SK-N-SH (cell line): ENCODE data around the gene CA12. TPM values are rescaled to one million over a fixed set of nuclear protein-coding genes. Genes with fewer than 3 reads are reported as not detected.

Source experiments
- CTCF ChIA-PET: fragments of 300-600, 350-600 bp; formaldehyde crosslinking; extraction: SDS; loops from one replicate; lab custom pipeline; 2021; lab: Yijun Ruan, JAX
- POLR2A ChIA-PET: fragments of 350-600 bp; sonication (Branson Sonifier 250); formaldehyde crosslinking; extraction: SDS; loops from one replicate; lab custom pipeline; 2020; ENCODE audit warnings: antibody characterized with exemption, inconsistent platforms; lab: Yijun Ruan, JAX
- DNase-seq: peaks from one replicate; pipeline ENCODE4 v3.0.0; 2012
- H2AFZ ChIP-seq: fragments of 200-600 bp; sonication (generic); 2 replicates; pipeline ENCODE4 v1.8.1; 2016; ENCODE audit warnings: antibody characterized with exemption, mild to moderate bottlenecking, low read depth
- H3F3A ChIP-seq: fragments of 200-600 bp; sonication (generic); replicated peaks from 2 replicates; pipeline ENCODE3; 2016; ENCODE audit warnings: antibody characterized with exemption, mild to moderate bottlenecking; ENCODE audit not compliant: insufficient read depth
- H3K27ac ChIP-seq, 2 experiments: fragments of 200-500 bp in 1 of 2; fragments of 200-600 bp in 1 of 2; sonication (Bioruptor generic) in 1 of 2; sonication (generic), shearing (Covaris generic) in 1 of 2; 2 replicates each; pipeline versions ENCODE4 v1.5.1 to v1.6.1; 2014 to 2016; ENCODE audit warnings: low read depth in 2 of 2, inconsistent platforms in 1 of 2, low read length in 1 of 2, mild to moderate bottlenecking in 1 of 2, mixed read lengths in 1 of 2
- H3K27me3 ChIP-seq: fragments of 200-600 bp; sonication (generic), shearing (Covaris generic); 2 replicates; pipeline ENCODE4 v1.6.1; 2016; ENCODE audit warnings: mixed run types; ENCODE audit not compliant: insufficient read depth
- H3K36me3 ChIP-seq, 2 experiments: fragments of 200-500 bp in 1 of 2; fragments of 200-600 bp in 1 of 2; sonication (Bioruptor generic) in 1 of 2; sonication (generic) in 1 of 2; replicated peaks in 1 of 2; 2 replicates each; pipeline versions ENCODE3 to v1.5.1; 2014 to 2016; ENCODE audit warnings: low read length in 1 of 2, mild to moderate bottlenecking in 1 of 2; ENCODE audit not compliant: insufficient read depth in 2 of 2, control insufficient read depth in 1 of 2
- H3K4me1 ChIP-seq, 2 experiments: fragments of 200-500 bp in 1 of 2; fragments of 200-600 bp in 1 of 2; sonication (Bioruptor generic) in 1 of 2; sonication (generic), shearing (Covaris generic) in 1 of 2; 2 replicates each; pipeline versions ENCODE4 v1.5.1 to v1.6.1; 2014 to 2016; ENCODE audit warnings: low read depth in 1 of 2, low read length in 1 of 2, mixed run types in 1 of 2; ENCODE audit not compliant: insufficient read depth in 2 of 2, control insufficient read depth in 1 of 2
- H3K4me2 ChIP-seq: fragments of 200-600 bp; sonication (generic), shearing (Covaris generic); 2 replicates; pipeline ENCODE4 v1.6.1; 2017; ENCODE audit warnings: mixed run types
- H3K4me3 ChIP-seq, 2 experiments: fragments of 200-500 bp in 1 of 2; fragments of 200-600 bp in 1 of 2; sonication (Bioruptor generic) in 1 of 2; sonication (generic), shearing (Covaris generic) in 1 of 2; 2 replicates each; pipeline versions ENCODE4 v1.5.1 to v1.8.1; 2014 to 2016; ENCODE audit warnings: low read depth in 2 of 2, inconsistent platforms in 1 of 2, low read length in 1 of 2, mild to moderate bottlenecking in 1 of 2, mixed read lengths in 1 of 2, moderate library complexity in 1 of 2
- H3K79me2 ChIP-seq: fragments of 200-600 bp; sonication (generic); 2 replicates; pipeline ENCODE4 v1.8.1; 2017; ENCODE audit warnings: mild to moderate bottlenecking; ENCODE audit not compliant: insufficient read depth
- H3K9ac ChIP-seq: fragments of 200-600 bp; sonication (generic); 2 replicates; pipeline ENCODE4 v1.6.1; 2017; ENCODE audit warnings: mixed run types
- H3K9me2 ChIP-seq: fragments of 200-600 bp; sonication (generic); 2 replicates; pipeline ENCODE4 v1.6.1; 2017; ENCODE audit warnings: mixed run types
- H3K9me3 ChIP-seq: fragments of 200-600 bp; sonication (generic); 2 replicates; pipeline ENCODE4 v1.6.1; 2017; ENCODE audit warnings: mixed run types, mild to moderate bottlenecking, moderate library complexity
- H4K20me1 ChIP-seq: fragments of 200-600 bp; sonication (generic); 2 replicates; pipeline ENCODE4 v1.6.1; 2017; ENCODE audit warnings: mild to moderate bottlenecking, mixed run types; ENCODE audit not compliant: insufficient read depth
- CHD2 ChIP-seq: fragments of 150-350 bp; IDR thresholded peaks from 2 replicates; pipeline ENCODE4 v1.6.1; 2018; ENCODE audit warnings: low read length; ENCODE audit not compliant: partially characterized antibody
- EP300 ChIP-seq, 2 experiments: IDR thresholded peaks; 2 replicates each; pipeline versions ENCODE4 v1.4.0 to v1.6.1; 2012; ENCODE audit warnings: borderline replicate concordance in 1 of 2, low read depth in 1 of 2, low read length in 1 of 2
- GATA2 ChIP-seq: sonication (generic); formaldehyde crosslinking; IDR thresholded peaks from 2 replicates; pipeline ENCODE4 v1.5.0; 2020; ENCODE audit warnings: mild to moderate bottlenecking, missing genetic modification reagents
- MXI1 ChIP-seq: IDR thresholded peaks from 2 replicates; pipeline ENCODE4 v1.6.1; 2012; ENCODE audit warnings: mild to moderate bottlenecking, low read depth, low read length, improper control_type of control experiment
- NRF1 ChIP-seq: IDR thresholded peaks from 2 replicates; pipeline ENCODE4 v1.6.1; 2012; ENCODE audit warnings: low read depth, mild to moderate bottlenecking, low read length
- RFX5 ChIP-seq: IDR thresholded peaks from 2 replicates; pipeline ENCODE4 v1.6.1; 2012; ENCODE audit warnings: mild to moderate bottlenecking, improper control_type of control experiment, low read length
- TEAD4 ChIP-seq: IDR thresholded peaks from 2 replicates; pipeline ENCODE4 v1.4.0; 2012; ENCODE audit warnings: mild to moderate bottlenecking, borderline replicate concordance; ENCODE audit not compliant: insufficient read depth
- WGBS: methylation state at CpG from one replicate; pipeline ENCODE4 v1.1.6; 2017; ENCODE audit warnings: low lambda C conversion rate; 5-methylcytosine and 5-hydroxymethylcytosine counted together
- polyA plus RNA-seq, 3 experiments: library from polyadenylated mRNA; depleted of rRNA; stranded (reverse); fragments of >200 nt; gene quantifications; 2 replicates each; pipeline ENCODE4 v1.2.3, GENCODE V29; 2012
- TF ChIP-seq, protein P1 (sequence below): IDR thresholded peaks from 2 replicates; pipeline ENCODE4 v1.4.0; 2012; ENCODE audit warnings: low read depth, borderline replicate concordance
- TF ChIP-seq, protein P2 (sequence below): IDR thresholded peaks from 2 replicates; pipeline ENCODE4 v1.4.0; 2012; ENCODE audit warnings: low read depth, borderline replicate concordance
- TF ChIP-seq, protein P3 (sequence below): IDR thresholded peaks from 2 replicates; pipeline ENCODE4 v1.4.0; 2012; ENCODE audit warnings: low read depth
- TF ChIP-seq, protein P4 (sequence below): fragments of 150-350 bp; IDR thresholded peaks from 2 replicates; pipeline ENCODE4 v1.6.1; 2016; ENCODE audit warnings: mild to moderate bottlenecking, low read depth, low read length

CA12 gene
- polyA plus RNA-seq, 1 of the 3 experiments (the other 2 are of a cell fraction), result 39.4 TPM

DNA sequence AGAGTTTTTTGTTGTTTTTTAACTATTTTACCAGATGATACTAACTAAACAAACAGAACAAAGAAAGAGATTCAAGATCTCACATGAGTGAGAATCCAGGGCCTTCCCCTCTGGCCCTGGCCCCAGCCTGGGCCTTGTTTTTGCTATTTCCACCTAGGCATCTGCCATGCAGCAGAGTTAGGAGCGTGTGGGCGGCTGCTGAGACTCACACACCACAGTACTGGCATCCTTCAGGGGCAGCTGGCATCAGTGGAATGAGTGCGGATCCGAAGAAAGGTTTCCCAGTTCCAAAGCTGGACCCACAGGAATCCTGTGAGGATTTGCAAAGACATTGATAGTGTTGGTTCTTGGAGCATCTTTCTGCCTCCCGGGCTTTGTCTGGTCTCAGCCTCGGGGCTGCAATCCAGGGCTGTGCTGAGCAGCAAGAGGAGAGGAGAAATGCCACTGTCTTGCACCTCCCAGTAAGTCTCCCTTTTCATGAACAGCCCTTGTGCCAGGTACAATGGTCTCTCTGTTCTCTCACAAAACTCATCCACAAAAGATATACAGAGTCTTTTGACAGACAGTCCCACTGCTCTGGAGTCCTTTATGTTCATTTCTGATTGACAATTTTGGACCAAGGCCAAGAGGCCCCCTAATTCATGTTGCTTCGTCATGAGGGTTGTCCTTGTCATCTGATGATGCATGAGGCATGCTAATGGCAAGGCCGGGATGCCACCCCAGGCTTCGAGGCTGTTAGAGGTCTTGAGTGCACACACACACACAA lies 57.7 kb downstream of the CA12 start:
- peak; percentile 31 for DNase-seq
- WGBS, result 92% methylated on average over 9 of the region's 9 CpGs
- Histone ChIP-seq H3K79me2 (no peaks in the 10 kb centered on the region), H3K4me3 (no peak overlapping the region), H3K9ac (no peak overlapping the region), H3K4me2 (no peak overlapping the region), H3F3A (peaks cover 10% of the 10 kb centered on the region), H3K27me3 (no peaks in the 10 kb centered on the region), H3K27ac (peak overlapping the region in 1 of 2 experiments; percentile 36; a peak in 1 of 4 replicates), H2AFZ (no peak overlapping the region), H3K4me1 (peaks cover 9 to 14% of the 10 kb centered on the region in 2 experiments; a peak in 3 of 4 replicates), H4K20me1 (no peaks in the 10 kb centered on the region), H3K9me2 (no peaks in the 10 kb centered on the region), H3K36me3 (peaks cover 0 to 9% of the 10 kb centered on the region in 2 experiments), H3K9me3 (no peaks in the 10 kb centered on the region)
- POLR2A ChIA-PET, result interaction anchor here (0.6 kb wide), 1 partner anchor 482 kb away, joined by 4 read pairs; no protein-coding TSS in a partner anchor
- CTCF ChIA-PET, result interaction anchor here (0.6 to 1.3 kb wide), 3 partner anchors 33 to 56 kb away, joined by 3 to 5 read pairs (median 5); no protein-coding TSS in a partner anchor
- TF ChIP-seq MXI1, result no peak
- no peak for TF ChIP-seq CHD2
- TF ChIP-seq GATA2 (CRISPR knock-in tag), result no peak
- TF ChIP-seq RFX5, result no peak
- TF ChIP-seq EP300 (IDR thresholded peaks at IDR 0.05; ENCODE audit: borderline replicate concordance in 1 of 2, low read depth in 1 of 2, low read length in 1 of 2), result no peak
- no peak for TF ChIP-seq NRF1
- TF ChIP-seq, protein P1, sequence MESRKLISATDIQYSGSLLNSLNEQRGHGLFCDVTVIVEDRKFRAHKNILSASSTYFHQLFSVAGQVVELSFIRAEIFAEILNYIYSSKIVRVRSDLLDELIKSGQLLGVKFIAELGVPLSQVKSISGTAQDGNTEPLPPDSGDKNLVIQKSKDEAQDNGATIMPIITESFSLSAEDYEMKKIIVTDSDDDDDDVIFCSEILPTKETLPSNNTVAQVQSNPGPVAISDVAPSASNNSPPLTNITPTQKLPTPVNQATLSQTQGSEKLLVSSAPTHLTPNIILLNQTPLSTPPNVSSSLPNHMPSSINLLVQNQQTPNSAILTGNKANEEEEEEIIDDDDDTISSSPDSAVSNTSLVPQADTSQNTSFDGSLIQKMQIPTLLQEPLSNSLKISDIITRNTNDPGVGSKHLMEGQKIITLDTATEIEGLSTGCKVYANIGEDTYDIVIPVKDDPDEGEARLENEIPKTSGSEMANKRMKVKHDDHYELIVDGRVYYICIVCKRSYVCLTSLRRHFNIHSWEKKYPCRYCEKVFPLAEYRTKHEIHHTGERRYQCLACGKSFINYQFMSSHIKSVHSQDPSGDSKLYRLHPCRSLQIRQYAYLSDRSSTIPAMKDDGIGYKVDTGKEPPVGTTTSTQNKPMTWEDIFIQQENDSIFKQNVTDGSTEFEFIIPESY, result no peak
- TF ChIP-seq, protein P2, sequence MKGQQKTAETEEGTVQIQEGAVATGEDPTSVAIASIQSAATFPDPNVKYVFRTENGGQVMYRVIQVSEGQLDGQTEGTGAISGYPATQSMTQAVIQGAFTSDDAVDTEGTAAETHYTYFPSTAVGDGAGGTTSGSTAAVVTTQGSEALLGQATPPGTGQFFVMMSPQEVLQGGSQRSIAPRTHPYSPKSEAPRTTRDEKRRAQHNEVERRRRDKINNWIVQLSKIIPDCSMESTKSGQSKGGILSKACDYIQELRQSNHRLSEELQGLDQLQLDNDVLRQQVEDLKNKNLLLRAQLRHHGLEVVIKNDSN, result no peak
- no peak for TF ChIP-seq TEAD4
- TF ChIP-seq, protein P3, sequence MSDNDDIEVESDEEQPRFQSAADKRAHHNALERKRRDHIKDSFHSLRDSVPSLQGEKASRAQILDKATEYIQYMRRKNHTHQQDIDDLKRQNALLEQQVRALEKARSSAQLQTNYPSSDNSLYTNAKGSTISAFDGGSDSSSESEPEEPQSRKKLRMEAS, result no peak
- TF ChIP-seq, protein P4, sequence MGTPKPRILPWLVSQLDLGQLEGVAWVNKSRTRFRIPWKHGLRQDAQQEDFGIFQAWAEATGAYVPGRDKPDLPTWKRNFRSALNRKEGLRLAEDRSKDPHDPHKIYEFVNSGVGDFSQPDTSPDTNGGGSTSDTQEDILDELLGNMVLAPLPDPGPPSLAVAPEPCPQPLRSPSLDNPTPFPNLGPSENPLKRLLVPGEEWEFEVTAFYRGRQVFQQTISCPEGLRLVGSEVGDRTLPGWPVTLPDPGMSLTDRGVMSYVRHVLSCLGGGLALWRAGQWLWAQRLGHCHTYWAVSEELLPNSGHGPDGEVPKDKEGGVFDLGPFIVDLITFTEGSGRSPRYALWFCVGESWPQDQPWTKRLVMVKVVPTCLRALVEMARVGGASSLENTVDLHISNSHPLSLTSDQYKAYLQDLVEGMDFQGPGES, result no peak
